ENCODE measurements around the gene DNAH8.

GRCh38 chr6:38853236-38853635, 138.1 kb downstream of the DNAH8 start:
- TF ChIP-seq EP300 (IDR thresholded peaks at IDR 0.05) (no peak), CTCF (IDR thresholded peaks at IDR 0.05) (no peak), POLR2A (IDR thresholded peaks at IDR 0.05) (no peak), POLR2AphosphoS5 (IDR thresholded peaks at IDR 0.05) (no peak)
